Renal cortical epithelial cell (primary cell): ENCODE results near the gene CKLF. TPM values are rescaled to one million over a fixed set of nuclear protein-coding genes. Genes with fewer than 3 reads are reported as not detected.

Experiments used
- DNase-seq: peaks from one replicate; pipeline ENCODE4 v3.0.0-alpha.2; 2011; ENCODE audit warnings: low read depth
- total RNA-seq: library from RNA; depleted of rRNA; stranded (reverse); fragments of >200 nt; gene quantifications from 2 replicates; pipeline ENCODE4 v1.2.3, GENCODE V29; 2014

Gene CKLF
- total RNA-seq, 1 donor from 2014 or later = 69.3 TPM

DNA sequence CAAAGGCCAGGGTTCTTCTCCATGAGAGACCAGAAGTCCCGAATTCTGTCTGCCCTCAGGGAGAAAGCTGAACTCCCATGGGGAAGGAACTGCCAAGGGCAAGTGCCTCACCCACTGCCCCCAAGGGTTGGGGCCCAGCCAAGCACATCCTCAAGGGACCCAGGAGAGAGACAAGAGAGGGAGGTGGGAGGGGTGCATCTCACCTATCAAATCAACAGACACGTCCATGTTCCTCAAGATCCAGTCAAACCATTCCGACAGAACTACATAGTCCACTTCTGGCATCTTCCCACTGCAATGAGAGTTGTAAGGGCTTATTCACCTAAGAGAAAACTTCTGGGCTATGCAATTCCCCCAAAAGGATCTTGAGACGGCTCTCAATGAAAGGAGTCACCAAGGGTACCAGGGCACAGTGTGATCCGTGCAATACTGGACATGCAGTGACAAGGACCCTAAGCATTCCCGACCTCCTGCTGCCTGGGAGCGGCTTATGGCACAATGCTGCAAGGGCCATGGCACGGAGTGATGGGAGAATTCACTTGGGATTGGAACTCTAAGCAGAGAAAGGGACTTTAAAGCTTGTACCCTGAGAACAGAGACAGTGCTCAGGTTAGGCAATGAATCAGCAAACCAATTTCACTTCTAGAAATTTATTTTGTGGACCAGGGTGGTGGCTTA lies 34.7 kb upstream of the CKLF start:
- no peak for DNase-seq

DNA sequence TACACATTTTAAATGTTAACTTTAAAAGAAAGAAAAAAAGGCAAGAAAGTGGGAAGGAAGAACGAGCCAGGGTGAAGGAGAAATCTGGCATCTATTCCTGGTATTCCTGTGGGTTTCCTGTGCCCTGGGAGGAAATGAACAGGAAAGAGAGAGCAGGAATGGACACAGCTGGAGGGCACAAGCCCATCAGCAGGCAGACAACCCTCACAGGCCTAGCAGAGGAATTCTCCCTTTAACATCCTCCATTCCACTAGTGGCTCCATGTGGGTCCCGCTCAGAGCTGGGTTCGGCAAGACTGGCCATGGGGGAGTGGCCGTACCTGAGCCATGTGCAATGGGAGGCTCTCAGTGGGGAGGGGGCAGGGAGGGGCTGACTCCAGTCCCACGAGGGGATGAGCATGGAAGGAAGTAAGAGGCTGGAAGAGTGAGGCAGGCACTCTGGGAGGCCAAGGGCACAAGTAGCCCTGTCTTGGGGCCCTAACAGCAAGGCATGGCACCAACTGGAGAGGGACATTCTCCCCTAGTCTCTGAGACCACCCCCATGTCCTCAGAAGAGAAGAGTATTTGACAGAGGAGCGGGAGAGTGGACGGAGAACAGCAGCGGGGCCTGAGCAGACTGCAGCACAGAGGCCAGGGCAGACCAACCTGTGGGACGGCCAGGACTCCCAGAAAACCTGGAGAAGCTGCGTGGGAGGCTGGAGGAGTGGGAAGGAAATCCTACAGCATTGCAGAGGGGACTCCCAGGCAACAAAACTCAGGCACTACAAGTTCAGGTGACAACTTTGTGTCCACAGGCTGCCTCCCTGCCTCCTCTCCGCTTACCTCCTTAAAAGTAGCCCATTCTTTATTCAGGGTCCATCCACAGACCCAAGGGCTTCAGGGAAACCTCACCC lies 32.6 kb upstream of the CKLF start:
- DNase-seq = no peak

DNA sequence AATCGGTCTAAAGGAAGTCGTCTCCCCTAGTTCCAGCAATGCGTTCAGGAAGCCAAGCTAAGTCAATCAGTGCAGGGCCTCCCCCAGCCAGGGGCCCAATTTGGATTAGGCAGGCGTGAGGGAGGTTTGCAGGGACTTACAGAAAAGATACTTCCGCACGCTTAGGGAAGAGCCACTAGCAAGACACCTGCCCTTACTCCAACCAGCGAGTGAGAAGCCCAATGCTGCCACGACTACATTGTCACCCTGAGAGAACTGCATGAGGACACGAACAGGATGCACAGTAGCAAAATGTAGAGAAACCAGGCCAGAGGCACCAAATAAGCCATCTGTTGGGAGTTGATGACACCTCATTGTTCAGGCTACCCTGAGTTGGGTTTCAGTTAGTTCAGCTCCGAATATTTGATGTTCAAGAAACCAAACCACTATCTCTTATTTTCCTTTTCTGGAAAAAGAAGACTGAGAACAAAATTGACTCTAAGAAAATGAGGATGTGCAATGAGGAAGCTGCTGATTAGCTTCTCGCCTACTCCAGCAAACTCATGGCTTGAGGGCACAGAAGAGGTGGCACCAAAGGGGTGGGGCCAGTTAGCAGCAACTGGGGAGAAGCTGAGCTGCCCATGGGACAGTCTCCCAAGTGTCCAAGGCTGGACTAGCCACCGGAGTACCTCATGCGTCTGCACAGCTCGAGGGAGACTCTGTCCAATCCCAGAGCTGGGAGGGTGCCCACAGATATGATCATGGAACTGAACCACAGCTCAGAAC lies 31.8 kb upstream of the CKLF start:
- DNase-seq = no peak

DNA sequence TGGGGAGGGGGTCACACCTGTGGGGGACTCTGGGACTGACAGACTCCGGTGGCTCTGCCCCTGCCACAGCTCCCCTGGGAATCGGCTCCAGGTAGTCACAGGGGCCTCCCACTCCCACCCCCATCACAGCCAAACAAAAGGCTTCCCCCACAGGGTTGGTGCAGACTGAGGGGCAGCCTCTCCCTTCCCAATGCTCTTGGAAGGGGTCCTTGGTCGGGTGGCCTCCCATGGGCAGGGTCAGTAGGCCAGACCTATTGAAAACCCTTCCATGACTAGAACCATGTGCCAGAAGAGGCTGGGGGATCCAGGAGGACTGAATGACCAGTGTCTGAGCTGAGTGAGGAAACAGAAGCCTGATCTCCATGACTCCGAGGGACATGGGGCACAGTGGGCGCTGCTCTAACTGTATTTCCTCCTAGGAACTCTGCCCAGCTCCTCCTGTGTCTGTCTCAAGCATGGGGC lies 31.1 kb upstream of the CKLF start:
- no peak for DNase-seq

DNA sequence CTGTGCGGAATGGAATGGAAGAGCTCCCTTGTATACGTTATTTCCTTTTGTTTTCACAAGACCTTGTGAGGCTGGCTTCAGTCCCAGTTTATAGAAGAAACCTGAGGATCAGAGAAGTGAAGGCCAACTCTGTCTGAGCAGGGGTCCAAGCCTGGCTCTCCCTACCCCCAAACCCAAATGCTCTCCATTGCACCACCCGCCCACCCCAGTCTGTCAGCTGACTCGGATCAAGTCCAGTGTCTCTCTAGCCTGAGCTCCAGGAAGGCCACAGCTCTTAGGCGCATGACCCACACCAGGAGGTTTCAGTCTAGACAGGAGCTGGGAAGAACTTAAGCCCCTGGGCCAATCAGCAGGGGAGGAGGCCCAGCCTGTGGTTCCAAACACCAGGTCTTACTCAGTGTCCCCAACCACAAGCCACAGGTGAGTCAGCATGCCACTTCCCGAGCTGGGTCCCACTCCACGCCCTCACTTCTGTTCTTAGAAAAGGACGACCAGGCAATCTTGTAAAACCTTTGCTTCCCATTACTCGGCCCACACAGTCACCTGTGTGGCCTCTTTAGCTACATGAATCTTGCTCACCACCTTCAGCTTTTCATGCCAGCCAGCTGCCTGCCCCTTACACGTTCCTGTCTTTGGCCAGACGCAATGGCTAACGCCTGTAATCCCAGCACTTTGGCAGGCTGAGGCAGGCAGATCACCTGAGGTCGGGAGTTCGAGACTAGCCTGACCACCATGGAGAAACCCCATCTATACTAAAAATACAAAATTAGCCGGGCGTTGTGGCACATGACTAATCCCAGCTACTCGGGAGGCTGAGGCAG lies 30.2 kb upstream of the CKLF start:
- DNase-seq = peak; percentile 98

DNA sequence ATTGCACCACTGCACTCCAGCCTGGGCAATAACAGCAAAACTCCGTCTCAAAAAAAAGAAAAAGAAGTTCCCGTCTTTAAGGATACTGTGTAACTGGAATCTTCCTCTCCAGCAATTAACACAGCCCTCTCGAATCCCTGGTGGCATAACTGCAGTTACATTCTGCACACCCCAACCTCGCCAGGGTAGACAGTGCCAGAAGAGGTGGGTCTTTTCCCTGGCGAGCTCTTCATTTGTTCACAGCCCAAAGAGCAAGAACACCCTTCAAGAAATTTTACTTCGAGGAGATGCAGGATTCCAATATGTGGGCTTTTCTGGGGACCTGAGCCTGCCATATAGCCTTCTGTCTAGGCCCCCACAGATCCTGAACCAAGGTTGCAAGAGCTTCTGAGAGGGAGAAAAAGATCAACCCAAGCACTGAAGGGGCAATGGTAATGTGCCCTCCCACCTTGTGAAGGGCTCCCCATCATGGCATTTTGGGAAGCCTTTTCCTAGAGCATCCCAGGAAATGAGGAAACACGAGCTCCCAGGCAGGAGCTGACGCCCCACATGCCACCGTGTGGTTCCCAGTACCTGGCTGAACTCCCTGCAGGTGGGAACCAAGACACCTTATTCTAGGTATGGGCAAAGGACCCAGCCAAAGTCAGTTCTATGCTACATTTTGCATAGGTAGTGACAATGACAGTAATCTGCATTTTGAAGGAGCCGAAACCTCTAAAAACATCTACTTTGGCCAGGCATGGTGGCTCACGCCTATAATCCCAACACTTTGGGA lies 29.4 kb upstream of the CKLF start:
- no peak for DNase-seq

DNA sequence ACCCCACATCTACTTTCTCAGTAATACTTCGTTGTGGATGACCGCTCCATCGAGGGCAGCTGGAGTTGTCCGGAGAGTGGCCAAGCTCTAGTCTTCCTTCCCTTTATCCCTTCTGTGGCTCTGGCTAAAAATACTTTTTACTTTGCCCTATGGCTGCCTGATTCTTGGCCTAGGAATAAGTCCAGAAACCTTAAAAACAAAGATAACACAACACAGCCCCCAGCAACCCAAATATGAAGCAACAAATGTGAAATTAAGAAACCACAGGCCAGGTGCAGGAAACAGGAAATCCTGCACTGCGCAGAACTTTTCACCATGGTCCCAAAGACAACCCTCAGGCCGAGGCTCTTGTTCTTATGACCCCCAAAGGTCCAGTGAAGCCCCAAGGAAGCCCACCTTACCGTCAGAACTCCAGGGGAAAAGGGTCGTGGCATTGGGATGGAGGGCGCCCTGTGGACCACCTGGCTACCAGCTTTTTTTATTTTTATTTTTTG lies 28.5 kb upstream of the CKLF start:
- no peak for DNase-seq

DNA sequence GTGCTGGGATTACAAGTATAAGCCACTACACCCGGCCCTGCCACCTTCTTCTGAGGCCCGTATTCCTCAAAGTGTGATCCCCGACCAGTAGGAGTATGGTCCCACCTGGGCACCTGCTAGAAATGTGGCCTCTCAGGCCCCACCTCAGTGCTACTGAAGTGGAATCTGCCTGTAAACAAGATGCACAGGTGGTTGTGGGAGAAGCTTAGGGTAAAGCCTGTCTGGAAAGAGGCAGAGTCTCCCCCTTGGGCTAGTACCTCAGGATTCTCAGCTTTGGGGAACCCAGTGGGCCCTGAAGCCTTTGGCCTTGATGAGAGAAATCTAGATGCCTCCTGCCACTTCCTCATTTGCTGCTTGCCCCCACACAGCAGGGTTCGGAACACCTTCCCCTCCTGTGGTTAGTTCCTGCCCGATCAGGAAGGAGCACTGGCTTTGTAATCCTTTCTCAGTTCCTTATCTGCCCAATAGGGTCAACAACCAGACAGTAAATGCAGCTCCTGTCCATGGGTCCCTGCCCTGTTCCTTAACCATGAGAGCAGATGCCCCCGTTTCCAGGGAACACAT lies 27.7 kb upstream of the CKLF start:
- no peak for DNase-seq

DNA sequence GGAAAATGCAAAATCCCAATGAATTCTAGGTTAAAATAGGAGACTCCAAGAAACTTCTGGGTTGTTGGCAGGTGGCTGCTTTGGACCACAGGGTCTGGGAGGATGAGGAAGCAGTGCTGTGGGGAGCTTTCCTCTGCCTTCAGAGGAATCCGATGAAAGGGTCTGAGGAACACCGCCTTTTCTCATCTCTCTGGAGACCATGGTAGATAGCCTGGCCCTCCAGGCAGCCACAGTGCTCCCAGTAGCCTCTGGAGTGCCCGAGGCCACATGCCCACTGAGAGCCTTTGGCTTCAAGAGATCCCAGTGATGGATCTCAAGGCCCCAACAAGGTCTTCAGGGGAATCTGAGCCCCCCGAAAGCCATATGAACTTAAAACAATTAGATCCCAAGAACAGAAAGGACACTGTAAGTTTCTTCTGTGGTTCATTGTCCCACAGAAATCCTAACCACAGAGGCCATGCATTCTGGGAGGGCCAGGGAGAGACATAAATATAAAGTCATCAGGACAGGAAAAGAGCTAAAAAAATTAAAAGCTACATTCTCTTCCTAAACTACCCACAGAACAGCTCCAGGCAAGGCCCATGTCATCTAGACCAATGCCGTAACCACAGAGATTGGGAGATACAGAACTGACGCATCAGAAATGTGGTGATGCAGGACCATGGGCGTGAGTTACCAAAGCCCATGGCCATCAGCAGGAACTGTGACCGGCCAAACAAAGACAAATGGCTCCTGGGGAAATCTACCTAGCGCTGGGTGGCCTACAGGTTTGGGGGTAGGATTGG lies 26.8 kb upstream of the CKLF start:
- no peak for DNase-seq

DNA sequence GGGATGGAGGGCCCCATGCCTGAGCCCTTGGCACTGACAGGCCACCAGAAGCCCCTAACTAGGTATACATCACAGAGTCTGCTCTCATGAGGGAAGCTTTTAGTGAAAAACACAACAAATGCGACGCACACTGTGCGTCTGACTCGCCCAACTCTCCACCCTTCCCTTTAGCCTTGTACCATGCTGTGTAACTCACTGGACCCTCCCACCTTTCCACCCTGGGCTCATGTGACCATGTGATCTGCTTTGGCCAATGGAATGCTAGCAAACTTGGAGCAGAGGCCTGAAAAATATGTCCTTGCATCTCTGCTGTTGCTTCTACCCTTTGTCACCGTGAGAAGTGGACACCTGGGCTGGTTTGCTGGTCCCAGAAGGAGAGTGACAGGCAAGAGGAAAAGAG lies 24.1 kb upstream of the CKLF start:
- DNase-seq = no peak

DNA sequence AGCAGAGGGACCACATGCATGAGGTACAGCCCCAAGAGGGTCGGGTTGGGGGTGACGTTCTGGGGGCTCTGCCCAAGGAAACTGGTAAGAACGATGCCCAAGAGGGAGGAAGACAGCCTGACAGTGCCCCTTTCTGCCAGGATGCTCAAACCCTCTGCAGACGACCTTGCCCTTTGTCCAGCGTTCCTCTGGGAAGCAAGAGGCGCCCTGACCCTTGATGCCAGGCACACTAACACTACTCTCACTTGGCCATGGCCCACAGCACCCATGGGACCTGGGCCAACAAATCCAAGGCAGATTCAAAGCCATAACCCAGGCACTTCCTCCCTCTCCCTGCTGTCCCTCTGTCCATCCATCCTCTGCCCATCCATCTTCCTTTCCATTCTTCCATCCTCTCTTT lies 22.9 kb upstream of the CKLF start:
- no peak for DNase-seq

DNA sequence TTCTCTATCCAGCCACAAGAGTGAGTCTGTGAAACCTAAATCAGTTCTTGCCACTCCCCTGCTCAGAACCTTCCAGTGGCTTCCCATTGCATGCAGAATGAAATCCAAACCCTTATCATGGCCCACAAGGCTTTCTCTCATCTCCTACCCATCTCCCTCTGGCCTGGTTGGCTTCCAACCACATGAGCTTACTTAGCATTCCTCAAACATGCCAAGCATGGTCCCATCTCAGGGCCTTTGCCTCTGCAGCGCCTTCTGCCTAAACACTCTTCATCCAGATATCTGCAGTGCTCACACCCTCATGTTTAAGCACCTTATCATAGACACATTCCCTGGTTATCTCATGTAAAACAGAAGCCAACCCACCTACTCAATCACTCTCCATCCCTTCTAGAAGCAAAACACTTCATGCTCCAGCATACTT lies 18.0 kb upstream of the CKLF start:
- no peak for DNase-seq

DNA sequence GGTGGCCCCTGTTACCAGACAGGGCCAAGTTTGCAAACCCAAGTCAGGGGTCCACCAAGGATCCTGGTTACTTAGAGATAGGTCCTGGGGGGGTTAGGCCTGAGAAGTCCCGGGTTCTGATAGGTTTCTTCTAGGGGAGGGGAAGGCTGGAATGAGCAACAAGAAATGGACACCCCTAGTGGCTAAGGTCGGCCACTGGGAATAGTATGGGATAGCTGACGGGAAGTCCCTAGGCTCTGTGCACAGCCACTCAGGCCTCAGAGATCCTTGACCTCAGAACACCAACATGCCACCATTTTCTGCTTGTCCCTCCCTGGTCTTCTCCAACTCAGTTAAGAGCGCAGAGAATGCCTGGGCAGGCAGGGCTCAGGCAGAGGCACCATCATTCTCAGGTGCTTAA lies 15.9 kb upstream of the CKLF start:
- no peak for DNase-seq

DNA sequence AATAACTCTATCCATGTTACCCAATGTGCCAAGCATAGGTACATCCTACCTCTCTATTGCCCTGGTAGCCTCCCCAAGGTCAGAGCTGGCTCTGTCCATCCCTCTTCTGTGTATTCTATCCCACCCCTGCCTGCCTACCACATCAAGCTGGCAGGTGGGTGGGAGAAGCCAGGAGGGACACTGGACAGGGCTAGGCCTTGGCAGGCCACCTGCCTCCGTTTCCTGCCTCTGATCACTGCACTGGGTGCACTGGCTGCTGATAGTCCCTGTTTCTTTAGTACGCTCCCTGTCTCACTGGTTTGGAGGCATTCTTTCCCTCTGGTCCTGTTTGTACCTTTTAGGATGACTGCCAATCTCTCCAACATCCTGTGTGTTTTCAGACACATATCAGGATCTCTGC lies 15.1 kb upstream of the CKLF start:
- no peak for DNase-seq

DNA sequence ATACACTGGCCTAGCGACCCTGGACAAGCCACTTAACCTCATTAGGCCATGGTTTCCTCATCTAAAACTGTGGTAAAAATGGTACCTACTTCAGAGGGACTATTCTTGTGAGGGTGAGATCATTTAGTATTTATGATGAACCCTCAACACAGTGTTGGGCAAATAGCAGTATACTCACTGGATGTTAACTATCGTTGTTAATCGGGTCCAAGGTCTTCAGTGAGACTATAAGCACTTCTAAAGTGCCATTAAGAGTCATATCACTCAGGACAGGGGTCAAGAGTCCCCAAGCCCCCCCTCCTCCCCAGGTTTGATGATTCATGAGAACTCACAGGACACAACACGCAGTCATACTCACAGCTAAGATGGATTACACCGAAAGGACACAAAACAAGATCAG lies 13.5 kb upstream of the CKLF start:
- no peak for DNase-seq

DNA sequence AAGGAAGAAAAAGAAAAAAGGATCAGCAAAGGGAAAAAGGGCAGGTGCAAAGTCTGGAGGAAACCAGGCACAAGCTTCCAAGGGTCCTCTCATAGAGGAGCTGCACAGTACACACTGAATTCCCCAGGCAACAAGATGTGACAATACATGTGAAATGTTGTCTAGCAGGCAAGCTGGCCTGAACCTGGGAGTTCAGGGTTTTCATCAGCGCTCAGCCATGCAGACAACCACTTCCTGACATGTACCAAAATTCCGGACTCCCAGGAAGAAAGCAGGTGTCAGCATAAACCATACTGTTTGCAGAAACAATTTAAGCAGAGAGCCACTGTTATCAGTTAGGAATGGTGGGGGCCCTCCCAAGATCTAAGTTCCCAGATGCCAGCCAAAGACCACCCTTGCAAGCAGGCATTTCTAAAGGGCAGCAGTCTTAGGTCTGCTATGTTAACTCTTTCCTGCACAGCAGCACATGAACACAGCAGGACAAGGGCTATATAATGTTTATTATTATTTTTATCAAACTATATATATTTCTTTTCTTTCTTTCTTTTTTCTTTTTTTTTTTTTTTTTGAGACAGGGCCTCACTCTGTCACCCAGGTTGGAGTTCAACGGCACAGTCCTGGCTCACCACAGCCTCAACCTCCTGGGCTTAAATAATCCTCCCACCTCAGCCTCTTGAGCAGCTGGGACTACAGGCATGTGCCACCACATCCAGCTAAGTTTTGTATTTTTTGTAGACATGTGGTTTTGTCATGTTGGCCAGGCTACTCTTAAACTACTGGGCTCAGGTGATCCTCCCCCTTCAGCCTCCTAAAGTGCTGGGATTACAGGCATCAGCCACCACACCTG lies 12.5 kb upstream of the CKLF start:
- peak; percentile 94 for DNase-seq

DNA sequence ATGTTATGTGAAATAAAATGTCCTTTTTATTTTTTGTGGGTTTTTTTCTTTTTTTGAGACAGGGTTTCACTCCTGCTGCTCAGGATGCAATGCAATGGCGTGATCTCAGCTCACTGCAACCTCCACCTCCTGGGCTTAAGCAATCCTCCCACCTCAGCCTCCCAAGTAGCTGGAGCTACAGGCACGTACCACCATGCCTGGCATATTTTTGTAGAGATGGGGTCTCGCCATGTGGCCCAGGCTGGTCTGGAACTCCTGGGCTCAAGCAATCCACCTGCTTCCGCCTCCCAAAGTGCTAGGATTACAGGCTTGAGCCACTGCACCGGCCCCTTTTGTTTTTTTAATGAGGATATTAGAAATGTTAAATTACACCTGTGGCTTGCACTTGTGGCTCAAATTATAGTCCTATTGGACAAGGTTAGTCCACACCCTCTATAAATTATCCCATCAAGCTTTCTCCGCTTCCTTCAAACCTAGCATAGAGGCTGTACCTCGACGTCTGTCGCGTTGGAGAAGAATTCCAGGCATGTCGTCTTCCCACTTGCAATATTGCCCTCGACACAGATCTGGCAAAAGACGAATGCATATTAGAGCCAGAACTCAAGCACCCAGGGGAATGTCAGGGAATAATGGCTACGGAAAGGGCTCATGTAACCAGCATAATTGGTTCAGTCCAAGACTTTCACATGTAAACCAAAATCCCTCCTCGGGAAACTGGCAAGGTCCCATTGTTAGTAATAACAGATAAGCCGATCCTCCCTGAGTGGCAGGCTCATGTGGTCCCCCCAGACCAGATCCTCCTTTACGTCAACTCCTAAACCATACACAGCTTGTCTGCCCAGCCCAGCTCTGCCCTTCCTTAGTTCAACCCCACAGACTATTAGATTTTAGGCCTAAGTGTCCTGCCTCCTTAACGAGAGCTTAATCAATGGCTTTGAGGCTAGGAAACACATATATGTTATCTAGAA lies 10.7 kb upstream of the CKLF start:
- DNase-seq = no peak
